CD4-positive, alpha-beta memory T cell (primary cell): ENCODE measurements around the gene CLEC18B. TPM values are rescaled to one million over a fixed set of nuclear protein-coding genes. Genes with fewer than 3 reads are reported as not detected.
"Not testable (repeated sequence)": the region's sequence is repeated elsewhere in the genome, so short reads cannot be mapped to it uniquely, and the experiment has no call there.

Source experiments
- CTCF ChIA-PET: fragments of 350-600 bp; sonication (Branson Sonifier 250); formaldehyde crosslinking; loops from one replicate; lab custom pipeline; 2021; ENCODE audit warnings: inconsistent platforms; ENCODE audit not compliant: partially characterized antibody; lab: Charles Lee
- POLR2A ChIA-PET: fragments of 350-600 bp; sonication (Branson Sonifier 250); formaldehyde crosslinking; loops from one replicate; lab custom pipeline; 2021; ENCODE audit not compliant: partially characterized antibody; lab: Charles Lee
- DNase-seq, 5 donors: peaks; one replicate each; pipeline versions ENCODE4 v3.0.0 to v3.0.0-alpha.2; 2020 to 2022; ENCODE audit warnings: mixed read lengths in 1 of 5
- H3K27ac ChIP-seq: one replicate; pipeline ENCODE4 v1.7.0; 2013; ENCODE audit warnings: low read depth, low read length
- H3K27me3 ChIP-seq: 2 replicates; pipeline ENCODE4 v1.7.0; 2013; ENCODE audit warnings: mild to moderate bottlenecking, low read length, moderate library complexity; ENCODE audit not compliant: insufficient read depth
- H3K36me3 ChIP-seq: 2 replicates; pipeline ENCODE4 v1.7.0; 2013; ENCODE audit warnings: mild to moderate bottlenecking, low read length, moderate library complexity; ENCODE audit not compliant: insufficient read depth
- H3K4me1 ChIP-seq: 2 replicates; pipeline ENCODE4 v1.7.0; 2013; ENCODE audit warnings: mild to moderate bottlenecking, low read length, moderate library complexity; ENCODE audit not compliant: insufficient read depth
- H3K4me3 ChIP-seq, 2 donors: one replicate each; pipeline ENCODE4 v1.7.0; 2013; ENCODE audit warnings: low read length in 2 of 2, mild to moderate bottlenecking in 1 of 2
- H3K9me3 ChIP-seq, 2 donors: one replicate each; pipeline ENCODE4 v1.7.0; 2013; ENCODE audit warnings: low read length in 2 of 2, control low read depth in 1 of 2; ENCODE audit not compliant: control insufficient read depth in 1 of 2
- H3K27ac Mint-ChIP-seq, 7 donors: one replicate each; pipeline ENCODE4 v1.8.0; 2020 to 2021; ENCODE audit warnings: mixed read lengths in 7 of 7, mild to moderate bottlenecking in 6 of 7, inconsistent platforms in 3 of 7, moderate library complexity in 3 of 7
- H3K27me3 Mint-ChIP-seq, 2 donors: one replicate each; pipeline ENCODE4 v1.8.0; 2020 to 2021; ENCODE audit warnings: mixed read lengths in 2 of 2
- H3K36me3 Mint-ChIP-seq, 2 donors: one replicate each; pipeline ENCODE4 v1.8.0; 2020 to 2021; ENCODE audit warnings: mixed read lengths in 2 of 2, inconsistent platforms in 1 of 2, mild to moderate bottlenecking in 1 of 2
- H3K4me1 Mint-ChIP-seq, 4 donors: one replicate each; pipeline ENCODE4 v1.8.0; 2020 to 2021; ENCODE audit warnings: mixed read lengths in 4 of 4, mild to moderate bottlenecking in 1 of 4
- H3K4me3 Mint-ChIP-seq, 8 donors: one replicate each; pipeline ENCODE4 v1.8.0; 2020 to 2021; ENCODE audit warnings: mixed read lengths in 8 of 8, mild to moderate bottlenecking in 7 of 8, moderate library complexity in 6 of 8, inconsistent platforms in 3 of 8
- H3K9me3 Mint-ChIP-seq, 8 donors: one replicate each; pipeline ENCODE4 v1.8.0; 2020 to 2021; ENCODE audit warnings: mixed read lengths in 8 of 8, mild to moderate bottlenecking in 5 of 8, inconsistent platforms in 3 of 8, moderate library complexity in 1 of 8
- intact Hi-C: fragments of 100-400 bp; cut with micrococcal nuclease; formaldehyde crosslinking; loops from one replicate; pipeline ENCODE4 v1.15.1; 2023
- polyA plus RNA-seq, 2 donors: library from polyadenylated mRNA; unstranded; fragments of 300-500 nt; fragmentation: Illumina TruSeq; gene quantifications; one replicate each; pipeline ENCODE4 v1.2.3, GENCODE V29; 2021
- total RNA-seq, 2 experiments: library from RNA; stranded (reverse); gene quantifications; one replicate each; pipeline ENCODE4 v1.2.3, GENCODE V29; 2021

Gene CLEC18B
- total and polyA plus RNA-seq, 4 experiments from 2014 or later = 1.3 to 3.1 TPM; not detected in 2

DNA sequence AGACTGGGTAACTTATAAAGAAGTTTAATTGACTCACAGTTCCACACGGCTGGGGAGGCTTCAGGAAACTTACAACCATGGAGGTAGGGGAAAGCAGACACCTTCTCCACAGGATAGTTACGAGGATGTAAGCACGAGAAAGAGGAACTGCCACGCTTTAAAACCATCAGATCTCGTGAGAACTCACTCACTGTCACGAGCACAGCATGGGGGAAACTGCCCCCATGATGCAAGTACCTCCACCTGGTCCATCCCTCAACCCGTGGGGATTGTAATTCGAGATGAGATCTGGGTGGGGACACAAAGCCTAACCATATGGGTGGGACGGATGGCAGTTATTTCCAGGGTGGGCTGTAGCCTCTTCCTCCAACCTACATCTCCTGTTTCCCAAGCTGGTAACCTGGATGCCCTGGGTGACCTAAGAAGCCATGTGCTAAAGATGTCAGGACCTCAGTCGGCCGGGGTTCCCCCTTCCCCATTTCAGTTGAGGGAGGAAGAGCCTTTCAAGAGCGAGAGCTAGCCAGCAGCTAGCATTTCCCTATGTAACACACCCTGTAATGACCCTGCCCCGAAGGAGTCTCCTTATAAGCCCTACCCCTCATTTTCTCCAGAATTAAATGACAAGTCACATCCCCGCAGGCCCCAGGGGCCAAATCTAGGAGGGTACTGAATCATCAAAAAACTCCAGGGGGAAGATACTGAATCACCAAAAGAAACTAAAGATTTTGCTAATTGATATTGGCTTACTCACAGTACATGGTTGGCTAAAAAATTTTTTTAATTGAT is 16.9 kb downstream of the CLEC18B start:
- CTCF ChIA-PET, H3K27ac Mint-ChIP-seq, H3K36me3 Mint-ChIP-seq, H3K27me3 Mint-ChIP-seq, H3K36me3 ChIP-seq, H3K9me3 ChIP-seq, H3K27me3 ChIP-seq, intact Hi-C loops, H3K4me3 ChIP-seq, DNase-seq, H3K27ac ChIP-seq, H3K4me3 Mint-ChIP-seq, H3K4me1 Mint-ChIP-seq, H3K4me1 ChIP-seq, H3K9me3 Mint-ChIP-seq, POLR2A ChIA-PET: not testable (repeated sequence)

DNA sequence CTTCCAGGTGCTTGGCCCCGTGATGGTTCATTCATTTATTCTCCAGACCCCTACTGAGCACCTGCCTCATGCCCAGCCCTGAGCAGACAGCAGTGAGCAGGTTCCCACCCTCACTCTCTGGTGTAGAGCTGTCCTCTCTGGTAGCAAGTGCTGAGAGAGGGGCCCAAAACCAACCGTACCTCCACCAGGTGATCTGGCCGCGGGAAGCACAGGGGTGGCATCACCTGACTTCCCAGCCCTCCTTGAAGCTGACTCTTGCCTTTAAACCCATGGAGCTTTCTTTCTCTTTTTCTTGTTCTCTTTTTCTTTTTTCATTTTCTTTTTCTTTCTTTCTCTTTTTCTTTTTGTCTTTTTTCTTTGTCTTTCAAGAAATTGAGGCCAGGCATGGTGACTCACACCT is 21.0 kb downstream of the CLEC18B start:
- H3K4me3 Mint-ChIP-seq, H3K27me3 Mint-ChIP-seq, H3K27ac Mint-ChIP-seq, H3K36me3 ChIP-seq, H3K27me3 ChIP-seq, POLR2A ChIA-PET, intact Hi-C loops, H3K9me3 ChIP-seq, H3K27ac ChIP-seq, H3K36me3 Mint-ChIP-seq, H3K4me1 Mint-ChIP-seq, H3K9me3 Mint-ChIP-seq, DNase-seq, CTCF ChIA-PET, H3K4me1 ChIP-seq, H3K4me3 ChIP-seq: not testable (repeated sequence)

DNA sequence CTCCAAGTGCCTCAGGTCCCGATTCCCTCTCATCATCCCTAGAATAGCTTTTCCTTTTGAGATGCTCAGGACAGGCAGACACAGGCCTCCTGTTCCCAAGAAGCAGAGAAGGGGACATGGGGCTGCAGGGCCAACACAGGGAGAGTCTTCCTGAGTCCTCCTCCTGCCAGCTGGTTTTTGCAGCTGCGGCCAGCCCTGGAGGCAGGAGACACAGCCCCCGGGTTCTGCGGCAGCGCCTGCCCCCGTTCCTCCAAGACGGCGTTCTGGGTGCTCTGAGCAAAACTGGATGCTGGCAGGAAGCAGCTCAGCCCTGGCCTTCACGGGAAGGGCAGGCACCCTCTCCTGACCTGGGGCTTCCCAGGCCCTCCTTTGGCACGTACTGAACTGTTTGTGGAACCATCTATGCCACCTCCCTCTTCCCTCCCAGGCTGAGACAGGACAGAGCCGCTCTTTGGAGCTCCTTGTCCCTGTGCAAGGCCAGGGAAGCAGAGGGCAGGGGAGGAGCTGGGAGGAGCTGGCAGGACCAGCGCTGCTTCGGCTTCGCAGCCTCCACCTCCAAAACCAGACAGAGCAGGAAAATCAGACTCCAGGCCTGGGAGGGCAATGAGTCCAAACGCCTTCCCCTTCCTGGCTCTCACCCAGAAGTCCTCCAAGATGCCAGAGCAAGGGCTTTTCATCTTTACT is 22.9 kb downstream of the CLEC18B start:
- H3K27me3 ChIP-seq, H3K9me3 Mint-ChIP-seq, H3K9me3 ChIP-seq, H3K27ac ChIP-seq, H3K27ac Mint-ChIP-seq, intact Hi-C loops, CTCF ChIA-PET, H3K36me3 ChIP-seq, H3K4me1 Mint-ChIP-seq, DNase-seq, H3K4me1 ChIP-seq, H3K4me3 Mint-ChIP-seq, H3K36me3 Mint-ChIP-seq, POLR2A ChIA-PET, H3K27me3 Mint-ChIP-seq, H3K4me3 ChIP-seq: not testable (repeated sequence)

DNA sequence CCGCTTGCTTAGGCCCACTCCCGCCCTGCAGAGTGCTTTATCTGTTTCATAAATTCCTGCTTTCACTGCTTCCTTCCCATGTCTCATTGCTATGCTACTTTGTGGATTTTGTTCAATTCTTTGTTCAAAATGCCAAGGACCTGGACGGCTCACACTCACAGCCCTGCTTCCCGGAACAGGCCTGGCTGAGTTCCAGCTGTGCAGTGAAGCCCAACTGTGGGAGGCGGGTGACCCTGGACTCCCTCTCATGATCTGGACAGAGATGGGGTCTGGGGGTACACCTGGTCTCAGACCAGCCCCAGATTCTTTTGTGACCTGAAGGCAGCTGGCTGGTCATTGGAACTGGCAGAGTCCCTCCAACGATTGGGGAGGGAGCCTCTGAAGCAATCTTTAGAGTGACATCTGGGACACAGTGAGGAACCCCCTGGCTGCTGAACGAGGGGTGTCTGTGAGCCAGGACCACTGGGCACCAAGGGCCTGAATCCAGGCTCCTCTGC is 24.7 kb downstream of the CLEC18B start:
- H3K4me1 ChIP-seq, H3K4me1 Mint-ChIP-seq, CTCF ChIA-PET, H3K27ac ChIP-seq, DNase-seq, H3K9me3 ChIP-seq, H3K4me3 ChIP-seq, H3K4me3 Mint-ChIP-seq, H3K27me3 ChIP-seq, intact Hi-C loops, H3K36me3 Mint-ChIP-seq, POLR2A ChIA-PET, H3K36me3 ChIP-seq, H3K9me3 Mint-ChIP-seq, H3K27me3 Mint-ChIP-seq, H3K27ac Mint-ChIP-seq: not testable (repeated sequence)

DNA sequence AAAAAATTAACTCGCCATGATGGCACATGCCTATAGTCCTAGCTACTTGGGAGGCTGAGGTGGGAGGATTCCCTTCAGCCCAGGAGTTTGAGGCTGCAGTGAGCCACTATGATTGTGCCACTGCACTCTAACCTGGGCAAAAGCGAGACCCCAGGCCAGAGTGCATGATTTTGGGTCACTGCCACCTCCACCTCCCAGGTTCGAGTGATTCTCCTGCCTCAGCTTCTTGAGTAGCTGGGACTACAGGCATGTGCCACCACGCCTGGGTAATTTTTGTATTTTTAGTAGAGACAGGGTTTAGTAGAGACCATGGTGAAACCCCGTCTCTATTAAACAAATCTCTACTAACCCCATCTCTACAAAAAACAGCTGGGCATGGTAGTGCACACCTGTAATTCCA is 26.7 kb downstream of the CLEC18B start:
- H3K36me3 ChIP-seq, CTCF ChIA-PET, H3K9me3 Mint-ChIP-seq, intact Hi-C loops, H3K27me3 Mint-ChIP-seq, H3K4me1 ChIP-seq, DNase-seq, H3K4me3 ChIP-seq, H3K27ac ChIP-seq, H3K27me3 ChIP-seq, H3K4me3 Mint-ChIP-seq, POLR2A ChIA-PET, H3K36me3 Mint-ChIP-seq, H3K9me3 ChIP-seq, H3K27ac Mint-ChIP-seq, H3K4me1 Mint-ChIP-seq: not testable (repeated sequence)

DNA sequence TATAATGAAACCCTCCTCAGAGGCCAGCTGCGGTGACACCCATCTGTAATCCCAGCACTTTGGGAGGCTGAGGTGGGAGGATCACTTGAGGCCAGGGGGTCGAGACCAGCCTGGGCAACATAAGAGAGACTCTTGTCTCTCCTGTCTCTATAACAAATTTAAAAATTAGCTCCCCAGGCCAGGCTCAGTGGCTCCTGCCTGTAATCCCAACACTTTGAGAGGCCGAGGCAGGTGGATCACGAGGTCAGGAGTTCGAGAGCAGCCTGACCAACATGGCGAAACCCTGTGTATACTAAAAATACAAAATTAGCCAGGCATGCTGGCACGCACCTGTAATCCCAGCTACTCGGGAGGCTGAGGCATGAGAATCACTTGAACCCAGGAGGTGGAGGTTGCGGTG is 27.1 kb downstream of the CLEC18B start:
- not testable (repeated sequence) for H3K27ac Mint-ChIP-seq

DNA sequence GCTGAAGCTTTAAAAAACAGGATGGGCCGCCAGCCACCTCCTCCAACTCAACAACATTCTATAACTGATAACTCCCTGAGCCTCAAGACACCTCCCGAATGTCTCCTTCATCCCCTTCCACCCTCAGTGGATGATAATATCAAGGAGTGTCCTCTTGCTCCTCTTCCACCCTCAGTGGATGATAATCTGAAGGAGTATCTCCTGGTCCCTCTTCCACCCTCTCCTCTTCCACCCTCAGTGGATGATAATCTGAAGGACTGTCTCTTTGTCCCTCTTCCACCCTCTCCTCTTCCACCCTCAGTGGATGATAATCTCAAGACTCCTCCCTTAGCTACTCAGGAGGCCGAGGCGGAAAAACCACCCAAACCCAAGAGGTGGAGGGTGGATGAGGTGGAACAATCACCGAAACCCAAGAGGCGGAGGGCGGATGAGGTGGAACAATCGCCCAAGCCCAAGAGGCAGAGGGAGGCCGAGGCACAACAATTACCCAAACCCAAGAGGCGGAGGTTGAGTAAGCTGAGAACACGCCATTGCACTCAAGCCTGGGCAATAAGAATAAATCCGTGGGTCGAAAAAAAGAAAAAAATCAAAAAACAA is 29.7 kb downstream of the CLEC18B start:
- intact Hi-C loops = not testable (repeated sequence)

More for the DNA sequence above, 27.1 kb downstream of the CLEC18B start:
- H3K4me3 Mint-ChIP-seq, H3K27me3 Mint-ChIP-seq, intact Hi-C loops, POLR2A ChIA-PET, H3K4me1 ChIP-seq, CTCF ChIA-PET, DNase-seq, H3K9me3 Mint-ChIP-seq, H3K27me3 ChIP-seq, H3K4me3 ChIP-seq, H3K4me1 Mint-ChIP-seq, H3K9me3 ChIP-seq, H3K27ac ChIP-seq, H3K36me3 ChIP-seq, H3K36me3 Mint-ChIP-seq: not testable (repeated sequence)

More for the DNA sequence above, 29.7 kb downstream of the CLEC18B start:
- H3K4me3 ChIP-seq, H3K36me3 Mint-ChIP-seq, CTCF ChIA-PET, H3K36me3 ChIP-seq, H3K4me3 Mint-ChIP-seq, H3K27me3 Mint-ChIP-seq, H3K9me3 ChIP-seq, H3K4me1 ChIP-seq, POLR2A ChIA-PET, H3K27me3 ChIP-seq, H3K9me3 Mint-ChIP-seq, DNase-seq, H3K4me1 Mint-ChIP-seq, H3K27ac ChIP-seq: not testable (repeated sequence)
- peak overlapping the region in 1 of 7 donors; percentile 11 for H3K27ac Mint-ChIP-seq
